Stomach (tissue), 9 donors: Measurements from ENCODE around the gene PPFIA1. TPM values are rescaled to one million over a fixed set of nuclear protein-coding genes. Genes with fewer than 3 reads are reported as not detected.

Source experiments
- DNase-seq, 2 donors: peaks; one replicate each; pipeline versions ENCODE4 v3.0.0 to v3.0.0-alpha.2; 2013 to 2019
- H3K27ac ChIP-seq, 5 donors: fragments of 200-600 bp in 4 of 5; sonication (generic) in 4 of 5; one replicate each; pipeline ENCODE4 v1.5.1; 2013 to 2019; ENCODE audit warnings: mild to moderate bottlenecking in 1 of 5, moderate library complexity in 1 of 5
- H3K27me3 ChIP-seq, 3 donors: fragments of 200-600 bp; sonication (generic); one replicate each; pipeline ENCODE4 v1.5.1; 2017 to 2019; ENCODE audit warnings: mixed run types in 1 of 3
- H3K36me3 ChIP-seq, 4 donors: fragments of 200-600 bp; sonication (generic); 1 replicate in 3 of 4; 2 replicates in 1 of 4; pipeline ENCODE4 v1.5.1; 2016 to 2019
- H3K4me1 ChIP-seq, 4 donors: fragments of 200-600 bp; sonication (generic); one replicate each; pipeline ENCODE4 v1.5.1; 2016 to 2019
- H3K4me3 ChIP-seq, 4 donors: fragments of 200-600 bp; sonication (generic) in 3 of 4; one replicate each; pipeline ENCODE4 v1.5.1; 2016 to 2019; ENCODE audit warnings: mild to moderate bottlenecking in 1 of 4
- H3K9me3 ChIP-seq, 4 donors: fragments of 200-600 bp; sonication (generic); one replicate each; pipeline ENCODE4 v1.5.1; 2016 to 2019
- EP300 ChIP-seq: sonication (generic); formaldehyde crosslinking; IDR thresholded peaks from one replicate; pipeline ENCODE4 v1.6.1; 2017; ENCODE audit warnings: antibody characterized with exemption
- POLR2A ChIP-seq, 4 donors: fragments of 450-650 bp; IDR thresholded peaks; one replicate each; pipeline ENCODE4 v1.6.1; 2016; ENCODE audit warnings: antibody characterized with exemption in 4 of 4, control low read depth in 2 of 4, mild to moderate bottlenecking in 1 of 4, moderate library complexity in 1 of 4
- POLR2AphosphoS5 ChIP-seq, 3 donors: sonication (generic); formaldehyde crosslinking; IDR thresholded peaks; one replicate each; pipeline ENCODE4 v1.6.1; 2016; ENCODE audit warnings: antibody characterized with exemption in 3 of 3
- WGBS, 5 donors: extraction: QIAGEN DNeasy Blood & Tissue Kit in 3 of 5; methylation state at CpG; one replicate each; pipeline versions ENCODE4 v1.1.5 to v1.1.7; 2013 to 2018; 5-methylcytosine and 5-hydroxymethylcytosine counted together
- intact Hi-C: fragments of 100-400 bp; cut with DNase I; formaldehyde crosslinking; loops from one replicate; pipeline ENCODE4 v1.15.1; 2023; ENCODE audit warnings: low total_unique reads
- polyA plus RNA-seq, 3 donors: library from polyadenylated mRNA; stranded (reverse); fragments of 200-250 nt; gene quantifications; one replicate each; pipeline ENCODE4 v1.2.3, GENCODE V29; 2013
- total RNA-seq, 5 donors: library from RNA; depleted of rRNA; stranded (reverse); fragments of >200 nt; gene quantifications; one replicate each; pipeline versions ENCODE4 v1.1.0 to v1.2.3, GENCODE V29; 2014 to 2016
- TF ChIP-seq, protein P1 (sequence below), 7 experiments: fragments of 450-650 bp in 4 of 7; fragments of 200-600 bp in 3 of 7; sonication (generic) in 3 of 7; IDR thresholded peaks; one replicate each; pipeline ENCODE4 v1.5.1; 2016 to 2019; ENCODE audit warnings: antibody characterized with exemption in 7 of 7, control low read depth in 2 of 7, mild to moderate bottlenecking in 1 of 7
- donor health status: healthy with polysubstance abuse.
- donor health status: Bipolar disorder and iron deficiency.
- donor health status: healthy.

Gene PPFIA1
- total and polyA plus RNA-seq, 8 donors: 10.8 to 108 (median 35.5) TPM

DNA sequence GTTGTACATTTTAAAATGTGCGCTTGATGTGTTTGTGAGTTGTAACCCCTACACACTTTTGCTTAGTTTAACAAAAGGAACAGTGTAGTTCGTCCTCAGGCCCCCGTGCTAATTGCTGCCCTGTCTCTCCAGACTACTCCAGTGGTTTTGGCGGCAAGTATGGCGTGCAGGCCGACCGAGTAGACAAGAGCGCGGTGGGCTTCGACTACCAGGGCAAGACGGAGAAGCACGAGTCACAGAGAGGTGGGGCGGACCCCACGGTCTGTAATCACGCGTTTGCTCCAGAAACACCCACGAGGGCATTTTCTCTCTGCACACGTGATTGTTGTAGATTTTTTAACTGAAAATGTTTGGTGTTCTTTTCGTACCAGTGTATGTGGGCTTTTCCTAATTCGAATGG lies 146.4 kb downstream of the PPFIA1 start:
- TF ChIP-seq POLR2A (IDR thresholded peaks at IDR 0.05): no peak
- TF ChIP-seq, protein P1, sequence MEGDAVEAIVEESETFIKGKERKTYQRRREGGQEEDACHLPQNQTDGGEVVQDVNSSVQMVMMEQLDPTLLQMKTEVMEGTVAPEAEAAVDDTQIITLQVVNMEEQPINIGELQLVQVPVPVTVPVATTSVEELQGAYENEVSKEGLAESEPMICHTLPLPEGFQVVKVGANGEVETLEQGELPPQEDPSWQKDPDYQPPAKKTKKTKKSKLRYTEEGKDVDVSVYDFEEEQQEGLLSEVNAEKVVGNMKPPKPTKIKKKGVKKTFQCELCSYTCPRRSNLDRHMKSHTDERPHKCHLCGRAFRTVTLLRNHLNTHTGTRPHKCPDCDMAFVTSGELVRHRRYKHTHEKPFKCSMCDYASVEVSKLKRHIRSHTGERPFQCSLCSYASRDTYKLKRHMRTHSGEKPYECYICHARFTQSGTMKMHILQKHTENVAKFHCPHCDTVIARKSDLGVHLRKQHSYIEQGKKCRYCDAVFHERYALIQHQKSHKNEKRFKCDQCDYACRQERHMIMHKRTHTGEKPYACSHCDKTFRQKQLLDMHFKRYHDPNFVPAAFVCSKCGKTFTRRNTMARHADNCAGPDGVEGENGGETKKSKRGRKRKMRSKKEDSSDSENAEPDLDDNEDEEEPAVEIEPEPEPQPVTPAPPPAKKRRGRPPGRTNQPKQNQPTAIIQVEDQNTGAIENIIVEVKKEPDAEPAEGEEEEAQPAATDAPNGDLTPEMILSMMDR (IDR thresholded peaks at IDR 0.05): no peak
- TF ChIP-seq EP300: no peak
- no peak for TF ChIP-seq POLR2AphosphoS5 (IDR thresholded peaks at IDR 0.05)
- intact Hi-C loops: no loop called here
- H3K27ac ChIP-seq: no peak overlapping the region
- H3K9me3 ChIP-seq: no peaks in the 10 kb centered on the region
- no peaks in the 10 kb centered on the region for H3K4me1 ChIP-seq
- H3K27me3 ChIP-seq: no peaks in the 10 kb centered on the region
- no peak overlapping the region for H3K4me3 ChIP-seq
- DNase-seq: no peak
- WGBS, 5 donors: 93 to 97% (median 94%) methylated on average over 20 of the region's 20 CpGs
- peaks cover 94 to 100% (median 100%) of the 10 kb centered on the region in 4 donors for H3K36me3 ChIP-seq

DNA sequence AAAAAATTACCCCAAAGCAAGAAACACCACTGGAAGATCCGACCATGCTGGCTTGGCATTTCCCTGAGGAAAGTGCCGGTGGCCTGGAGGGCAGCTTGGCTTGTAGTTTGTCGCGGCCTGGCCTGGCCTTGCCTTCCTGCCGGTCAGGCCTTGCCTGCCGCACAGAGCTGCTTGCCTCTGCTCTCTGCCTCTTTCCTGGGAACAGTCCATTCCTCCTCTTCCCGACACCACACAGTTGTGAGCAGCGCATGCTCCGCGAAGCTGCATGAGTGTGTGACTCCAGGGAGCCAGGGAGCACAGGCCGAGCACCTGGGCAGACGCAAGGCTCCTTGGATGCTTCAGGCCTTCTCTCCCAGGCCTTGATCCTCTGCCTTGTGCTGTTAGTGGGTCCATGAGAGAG lies 147.6 kb downstream of the PPFIA1 start:
- H3K9me3 ChIP-seq: no peaks in the 10 kb centered on the region
- DNase-seq: no peak
- 89 to 96% (median 94%) methylated on average over 12 of the region's 12 CpGs for WGBS, 5 donors
- H3K27ac ChIP-seq: no peak overlapping the region
- H3K36me3 ChIP-seq: peaks cover 94 to 100% (median 100%) of the 10 kb centered on the region in 4 donors
- no peak overlapping the region for H3K4me3 ChIP-seq
- H3K27me3 ChIP-seq: no peaks in the 10 kb centered on the region
- intact Hi-C loops: no loop called here
- no peaks in the 10 kb centered on the region for H3K4me1 ChIP-seq
- TF ChIP-seq EP300: no peak
- no peak for TF ChIP-seq POLR2A (IDR thresholded peaks at IDR 0.05)
- TF ChIP-seq, protein P1 (IDR thresholded peaks at IDR 0.05): no peak
- no peak for TF ChIP-seq POLR2AphosphoS5 (IDR thresholded peaks at IDR 0.05)

DNA sequence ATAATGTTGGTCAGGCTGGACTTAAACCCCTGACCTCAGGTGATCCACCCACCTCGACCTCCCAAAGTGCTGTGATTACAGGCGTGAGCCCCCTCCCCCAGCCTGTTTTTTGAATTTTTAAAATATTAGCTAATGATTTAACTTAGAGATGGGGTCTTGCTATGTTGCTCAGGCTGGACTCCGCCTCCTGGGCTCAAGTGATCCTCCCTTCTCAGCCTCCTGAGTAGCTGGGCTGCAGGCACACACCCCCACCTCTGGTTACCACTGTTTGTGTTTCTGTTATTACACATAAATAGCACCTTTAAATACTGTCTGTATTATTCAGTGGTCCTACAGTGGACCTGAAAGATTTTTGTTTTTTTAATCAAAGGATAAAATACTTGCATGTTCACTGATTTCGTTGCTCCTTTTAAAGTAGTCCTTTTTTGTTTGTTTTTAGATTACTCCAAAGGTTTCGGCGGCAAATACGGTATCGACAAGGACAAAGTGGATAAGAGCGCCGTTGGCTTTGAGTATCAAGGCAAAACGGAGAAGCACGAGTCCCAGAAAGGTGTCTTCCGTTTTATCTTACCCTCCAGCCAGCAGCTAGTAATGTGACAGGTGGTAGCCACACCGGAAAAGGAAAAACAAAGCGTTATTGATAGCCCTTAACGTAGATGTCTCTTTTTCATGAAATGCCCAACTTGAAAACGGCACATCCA lies 149.0 kb downstream of the PPFIA1 start:
- H3K4me1 ChIP-seq: no peaks in the 10 kb centered on the region
- no peak overlapping the region for H3K27ac ChIP-seq
- no peaks in the 10 kb centered on the region for H3K27me3 ChIP-seq
- WGBS, 5 donors: 86 to 94% (median 91%) methylated on average over 17 of the region's 17 CpGs
- no peak for TF ChIP-seq EP300
- TF ChIP-seq POLR2A (IDR thresholded peaks at IDR 0.05): no peak
- TF ChIP-seq, protein P1 (IDR thresholded peaks at IDR 0.05): no peak
- no peak for TF ChIP-seq POLR2AphosphoS5 (IDR thresholded peaks at IDR 0.05)
- H3K9me3 ChIP-seq: no peaks in the 10 kb centered on the region
- peaks cover 91 to 100% (median 100%) of the 10 kb centered on the region in 4 donors for H3K36me3 ChIP-seq
- no peak for DNase-seq
- intact Hi-C loops: no loop called here
- H3K4me3 ChIP-seq: no peak overlapping the region

DNA sequence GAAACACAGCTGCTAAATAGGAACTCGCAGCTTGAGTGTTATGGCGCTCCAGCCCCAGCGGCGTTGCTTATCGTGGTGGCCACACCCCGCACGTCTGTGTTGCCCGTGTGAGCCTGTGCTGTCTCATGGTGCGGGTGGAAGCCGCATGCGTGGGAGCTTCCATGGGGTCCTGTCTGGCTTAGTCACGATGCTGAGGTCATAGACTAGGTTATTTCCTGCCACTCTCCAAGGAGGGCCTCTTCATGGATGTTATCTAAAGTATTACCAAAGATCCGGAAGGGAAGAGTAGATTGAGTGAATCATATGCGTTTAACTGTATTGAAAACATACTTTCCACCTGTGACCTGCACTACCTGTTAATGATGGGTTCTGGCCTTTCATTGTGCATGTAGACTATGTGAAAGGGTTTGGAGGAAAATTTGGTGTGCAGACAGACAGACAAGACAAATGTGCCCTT lies 149.5 kb downstream of the PPFIA1 start:
- no peaks in the 10 kb centered on the region for H3K9me3 ChIP-seq
- H3K4me1 ChIP-seq: no peaks in the 10 kb centered on the region
- DNase-seq: no peak
- peaks cover 89 to 100% (median 100%) of the 10 kb centered on the region in 4 donors for H3K36me3 ChIP-seq
- intact Hi-C loops: no loop called here
- 87 to 94% (median 89%) methylated on average over 14 of the region's 14 CpGs for WGBS, 5 donors
- no peak overlapping the region for H3K27ac ChIP-seq
- TF ChIP-seq, protein P1 (IDR thresholded peaks at IDR 0.05): no peak
- TF ChIP-seq EP300 (no peak), POLR2A (IDR thresholded peaks at IDR 0.05) (no peak), POLR2AphosphoS5 (IDR thresholded peaks at IDR 0.05) (no peak)
- no peaks in the 10 kb centered on the region for H3K27me3 ChIP-seq
- no peak overlapping the region for H3K4me3 ChIP-seq
